ENCODE results near the gene ARHGEF16.

ARHGEF16 gene

DNA sequence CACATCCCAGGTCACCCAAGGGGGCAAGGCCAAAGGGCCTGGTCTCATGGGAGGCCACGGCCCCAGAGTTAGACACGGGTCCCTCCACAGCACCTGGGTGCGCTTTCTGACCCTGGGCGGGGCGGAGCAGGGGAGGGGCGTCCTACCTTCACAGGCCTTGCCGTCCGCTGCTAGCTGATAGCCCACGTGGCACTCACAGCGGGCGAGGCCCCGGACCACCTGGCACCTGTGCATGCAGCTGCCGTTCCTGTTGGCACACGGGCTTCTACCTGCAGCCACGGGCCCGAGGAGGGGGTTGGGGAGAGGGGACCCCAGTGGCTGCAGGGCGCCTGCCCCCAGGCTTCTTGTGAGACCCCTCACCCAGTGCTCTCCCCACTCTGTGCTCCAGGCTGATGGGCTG, 59.9 kb downstream of the ARHGEF16 start:
- no peaks in the 10 kb centered on the region for H3K79me2 ChIP-seq (ENCODE audit: insufficient read depth, low read depth)
- no peaks in the 10 kb centered on the region for H4K20me1 ChIP-seq (ENCODE audit: insufficient read depth)
- H3K9ac ChIP-seq = no peak overlapping the region
- H3K36me3 ChIP-seq (ENCODE audit: insufficient read depth) = no peaks in the 10 kb centered on the region
- TF ChIP-seq, protein P1, sequence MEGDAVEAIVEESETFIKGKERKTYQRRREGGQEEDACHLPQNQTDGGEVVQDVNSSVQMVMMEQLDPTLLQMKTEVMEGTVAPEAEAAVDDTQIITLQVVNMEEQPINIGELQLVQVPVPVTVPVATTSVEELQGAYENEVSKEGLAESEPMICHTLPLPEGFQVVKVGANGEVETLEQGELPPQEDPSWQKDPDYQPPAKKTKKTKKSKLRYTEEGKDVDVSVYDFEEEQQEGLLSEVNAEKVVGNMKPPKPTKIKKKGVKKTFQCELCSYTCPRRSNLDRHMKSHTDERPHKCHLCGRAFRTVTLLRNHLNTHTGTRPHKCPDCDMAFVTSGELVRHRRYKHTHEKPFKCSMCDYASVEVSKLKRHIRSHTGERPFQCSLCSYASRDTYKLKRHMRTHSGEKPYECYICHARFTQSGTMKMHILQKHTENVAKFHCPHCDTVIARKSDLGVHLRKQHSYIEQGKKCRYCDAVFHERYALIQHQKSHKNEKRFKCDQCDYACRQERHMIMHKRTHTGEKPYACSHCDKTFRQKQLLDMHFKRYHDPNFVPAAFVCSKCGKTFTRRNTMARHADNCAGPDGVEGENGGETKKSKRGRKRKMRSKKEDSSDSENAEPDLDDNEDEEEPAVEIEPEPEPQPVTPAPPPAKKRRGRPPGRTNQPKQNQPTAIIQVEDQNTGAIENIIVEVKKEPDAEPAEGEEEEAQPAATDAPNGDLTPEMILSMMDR (conservative IDR thresholded peaks at IDR 0.05; ENCODE audit: low read depth, low read length) = no peak
- H3K27ac ChIP-seq = no peak overlapping the region
- no peak overlapping the region for H3K4me3 ChIP-seq (IDR thresholded peaks at IDR 0.05; ENCODE audit: insufficient read depth, low read depth, low read length)
- peaks cover 69% of the 10 kb centered on the region for H3K27me3 ChIP-seq (ENCODE audit: insufficient read depth, low read depth)
- no peak overlapping the region for H2AFZ ChIP-seq (ENCODE audit: low read depth)
- no peaks in the 10 kb centered on the region for H3K4me1 ChIP-seq (ENCODE audit: low read depth, poor library complexity, severe bottlenecking)
- H3K4me2 ChIP-seq = no peak overlapping the region

DNA sequence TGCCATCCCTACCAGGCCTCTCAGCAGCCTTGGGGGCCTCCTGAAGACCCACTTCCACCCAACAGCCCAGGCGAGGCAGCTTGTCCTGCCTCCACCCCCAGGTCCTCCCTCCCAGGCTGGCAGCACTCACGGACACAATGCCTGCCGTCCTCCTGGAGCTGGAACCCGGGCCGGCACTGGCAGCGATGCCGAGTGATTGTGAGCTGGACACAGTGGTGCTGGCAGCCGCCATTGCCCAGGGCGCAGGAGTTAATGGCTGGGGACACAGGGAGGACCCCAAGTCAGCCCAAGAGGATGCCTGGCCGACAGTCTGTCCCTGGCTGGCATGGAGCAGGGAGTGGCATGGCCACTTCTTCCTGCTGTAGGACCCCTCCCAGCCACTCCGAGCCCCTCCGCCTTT, 60.8 kb downstream of the ARHGEF16 start:
- Histone ChIP-seq H3K36me3 (ENCODE audit: insufficient read depth) (no peaks in the 10 kb centered on the region), H3K79me2 (ENCODE audit: insufficient read depth, low read depth) (no peaks in the 10 kb centered on the region), H3K27ac (no peak overlapping the region), H3K4me1 (ENCODE audit: low read depth, poor library complexity, severe bottlenecking) (no peaks in the 10 kb centered on the region), H3K4me3 (IDR thresholded peaks at IDR 0.05; ENCODE audit: insufficient read depth, low read depth, low read length) (no peak overlapping the region), H2AFZ (ENCODE audit: low read depth) (no peak overlapping the region), H3K27me3 (ENCODE audit: insufficient read depth, low read depth) (peaks cover 67% of the 10 kb centered on the region), H4K20me1 (ENCODE audit: insufficient read depth) (no peaks in the 10 kb centered on the region), H3K4me2 (no peak overlapping the region), H3K9ac (no peak overlapping the region)
- TF ChIP-seq, protein P1 (conservative IDR thresholded peaks at IDR 0.05; ENCODE audit: low read depth, low read length) = no peak

DNA sequence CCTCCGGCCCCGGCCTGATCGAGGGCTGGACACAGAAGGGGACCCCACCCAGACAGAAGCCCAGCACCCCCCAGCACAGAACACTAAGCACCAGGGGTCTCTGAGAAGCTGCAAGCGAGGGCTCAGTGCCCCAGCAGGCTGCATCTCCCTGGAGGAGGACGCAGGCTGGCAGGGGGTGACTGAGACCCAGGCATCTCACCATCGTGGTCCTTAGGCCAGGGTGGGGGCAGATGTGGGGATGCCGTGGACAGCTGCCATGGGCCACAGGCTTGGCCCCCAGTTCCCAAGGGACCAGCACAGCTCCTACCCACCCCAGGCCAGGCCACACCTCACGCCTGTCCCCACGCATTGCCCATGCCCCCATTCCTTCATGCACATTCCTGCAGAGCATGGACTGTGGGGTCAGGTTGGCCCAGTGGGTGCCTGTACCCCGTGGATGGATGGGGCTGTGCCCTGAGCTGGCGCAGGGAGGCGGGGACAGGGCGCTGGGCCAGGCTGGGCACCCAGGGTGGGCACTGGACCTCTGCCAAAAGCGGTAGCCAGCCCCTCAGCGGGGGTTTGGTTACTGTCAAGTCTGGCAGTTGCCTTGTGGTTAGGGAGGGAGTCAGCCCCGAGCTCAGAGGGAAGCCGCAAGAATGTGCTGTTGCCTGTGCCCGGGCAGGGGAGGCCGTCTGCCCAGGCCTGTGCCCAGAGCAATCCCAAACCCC, 61.5 kb downstream of the ARHGEF16 start:
- H3K27me3 ChIP-seq (ENCODE audit: insufficient read depth, low read depth) = peaks cover 67% of the 10 kb centered on the region
- H3K4me3 ChIP-seq (IDR thresholded peaks at IDR 0.05; ENCODE audit: insufficient read depth, low read depth, low read length) = no peak overlapping the region
- H4K20me1 ChIP-seq (ENCODE audit: insufficient read depth) = no peaks in the 10 kb centered on the region
- no peaks in the 10 kb centered on the region for H3K36me3 ChIP-seq (ENCODE audit: insufficient read depth)
- TF ChIP-seq, protein P1 (conservative IDR thresholded peaks at IDR 0.05; ENCODE audit: low read depth, low read length) = no peak
- no peak overlapping the region for H3K4me2 ChIP-seq
- H3K79me2 ChIP-seq (ENCODE audit: insufficient read depth, low read depth) = no peaks in the 10 kb centered on the region
- no peak overlapping the region for H2AFZ ChIP-seq (ENCODE audit: low read depth)
- no peak overlapping the region for H3K27ac ChIP-seq
- H3K9ac ChIP-seq = no peak overlapping the region
- no peaks in the 10 kb centered on the region for H3K4me1 ChIP-seq (ENCODE audit: low read depth, poor library complexity, severe bottlenecking)

DNA sequence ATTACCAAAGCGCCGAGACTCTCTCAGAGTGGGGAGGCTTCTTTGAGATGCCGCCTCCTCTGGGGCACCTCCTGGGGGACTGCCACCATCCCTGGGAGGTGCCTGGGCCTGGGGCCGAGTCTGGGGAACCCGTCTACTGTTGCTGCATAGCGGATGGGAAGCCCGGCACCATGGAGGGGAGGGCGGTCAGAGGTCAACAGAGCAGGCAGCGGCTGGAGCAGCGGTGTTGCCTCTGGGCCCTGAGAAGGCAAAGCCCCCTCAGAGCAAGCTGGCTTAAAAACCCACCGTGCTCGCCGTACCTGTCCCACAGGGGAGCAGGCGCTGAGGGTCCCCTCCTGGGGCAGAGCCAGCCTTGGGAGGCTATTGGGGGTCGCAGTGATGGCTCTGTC, 62.0 kb downstream of the ARHGEF16 start:
- Histone ChIP-seq H3K79me2 (ENCODE audit: insufficient read depth, low read depth) (no peaks in the 10 kb centered on the region), H3K27me3 (ENCODE audit: insufficient read depth, low read depth) (peaks cover 67% of the 10 kb centered on the region), H4K20me1 (ENCODE audit: insufficient read depth) (no peaks in the 10 kb centered on the region), H3K4me2 (no peak overlapping the region), H3K4me3 (IDR thresholded peaks at IDR 0.05; ENCODE audit: insufficient read depth, low read depth, low read length) (no peak overlapping the region), H3K9ac (no peak overlapping the region), H3K4me1 (ENCODE audit: low read depth, poor library complexity, severe bottlenecking) (no peaks in the 10 kb centered on the region), H2AFZ (ENCODE audit: low read depth) (no peak overlapping the region), H3K27ac (no peak overlapping the region), H3K36me3 (ENCODE audit: insufficient read depth) (no peaks in the 10 kb centered on the region)
- TF ChIP-seq, protein P1 (conservative IDR thresholded peaks at IDR 0.05; ENCODE audit: low read depth, low read length) = no peak
